Panc1 (cell line): ENCODE data around the gene FHIT.

ENCODE experiments used
- CTCF ChIP-seq: fragments of 450-650 bp; IDR thresholded peaks from 2 replicates; pipeline ENCODE4 v1.5.1; 2017; ENCODE audit warnings: mild to moderate bottlenecking
- POLR2AphosphoS5 ChIP-seq: IDR thresholded peaks from 2 replicates; pipeline ENCODE4 v1.6.1; 2012; ENCODE audit warnings: mild to moderate bottlenecking, low read depth, low read length, moderate library complexity
- REST ChIP-seq, 2 experiments: IDR thresholded peaks; 2 replicates each; pipeline ENCODE4 v1.6.1; 2011 to 2012; ENCODE audit warnings: low read depth in 2 of 2, control low read depth in 1 of 2, low read length in 1 of 2, mild to moderate bottlenecking in 1 of 2, moderate library complexity in 1 of 2; ENCODE audit not compliant: insufficient read depth in 1 of 2
- SIN3A ChIP-seq: IDR thresholded peaks from 2 replicates; pipeline ENCODE4 v1.6.1; 2012; ENCODE audit warnings: low read depth, mild to moderate bottlenecking, low read length, moderate library complexity, borderline replicate concordance; ENCODE audit not compliant: insufficient read depth

- TF ChIP-seq REST (IDR thresholded peaks at IDR 0.05; ENCODE audit: insufficient read depth in 1 of 2, low read depth in 2 of 2, low read length in 1 of 2), result no peak
- TF ChIP-seq SIN3A, result no peak
- TF ChIP-seq CTCF, result no peak
- TF ChIP-seq POLR2AphosphoS5, result no peak
Observed at GRCh38 chr3:61202086-61202485, 49.2 kb downstream of the FHIT start.
